ENCODE results near the gene HS6ST2.

GRCh38 chrX:132858018-132858417, 100.4 kb downstream of the HS6ST2 start:
- TF ChIP-seq EZH2 (IDR thresholded peaks at IDR 0.05; ENCODE audit: low read length), result no peak
- no peak for TF ChIP-seq CTCF (optimal IDR thresholded peaks at IDR 0.05 in 1 of 3, IDR thresholded peaks at IDR 0.05 in 1 of 3, conservative IDR thresholded peaks at IDR 0.05 in 1 of 3; ENCODE audit: extremely low read depth in 1 of 3, insufficient read depth in 2 of 3, low read length in 3 of 3)
